NCI-H1694 (cell line): Measurements from ENCODE around the gene CLEC2B.
"Not testable (repeated sequence)": the region's sequence is repeated elsewhere in the genome, so short reads cannot be mapped to it uniquely, and the experiment has no call there.

ENCODE experiments used
- DNase-seq: peaks from one replicate; lab custom pipeline; 2025; lab: John Stamatoyannopoulos, UW

The CLEC2B gene

GRCh38 chr12:9869307-9870161 is at the start of gene CLEC2B:
Gene CLEC2B (minus strand): TSS chr12:9869354.
- DNase-seq = no peak

DNA sequence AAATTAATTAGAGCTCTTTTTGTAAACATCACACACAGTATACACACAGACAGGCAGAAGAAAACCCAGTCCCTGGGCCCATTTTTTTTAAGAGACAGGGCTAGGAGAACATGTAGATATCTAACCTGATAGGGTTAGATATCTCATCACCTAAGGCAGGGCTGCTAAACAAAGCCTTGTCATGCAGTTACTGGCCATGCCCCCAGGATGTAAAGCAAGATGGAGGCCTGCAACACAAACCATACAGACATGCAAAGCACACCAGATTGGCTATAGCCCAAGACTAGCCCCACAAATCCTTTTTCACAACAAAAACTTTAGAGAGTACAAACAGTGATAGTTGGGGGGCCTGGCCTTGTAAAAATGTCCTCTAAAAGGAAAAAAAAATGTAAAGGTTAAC is 42.6 kb upstream of the CLEC2B start:
- DNase-seq = no peak

GRCh38 chr12:9910716-9911421 is 41.7 kb upstream of the CLEC2B start:
- DNase-seq = no peak

GRCh38 chr12:9909724-9910123 is 40.6 kb upstream of the CLEC2B start:
- no peak for DNase-seq

DNA sequence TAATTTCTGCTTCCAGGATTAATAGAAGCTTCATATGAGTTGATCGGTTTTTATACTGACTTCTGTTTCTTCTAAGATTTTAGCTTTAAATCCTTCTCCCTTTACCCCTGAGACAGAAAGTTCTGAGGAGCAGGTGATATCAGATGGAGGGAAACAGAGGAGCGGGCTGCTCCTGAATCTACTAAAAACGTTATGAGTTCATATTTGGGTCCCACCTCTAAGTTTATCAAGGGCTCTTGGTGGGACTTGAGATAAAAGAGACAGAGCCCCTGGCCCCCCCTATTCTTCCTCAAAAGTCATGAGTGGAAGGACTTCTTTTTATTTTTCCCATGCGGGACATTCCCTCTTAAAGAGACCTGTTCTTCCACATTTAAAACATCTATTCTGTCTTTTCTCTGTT is 39.2 kb upstream of the CLEC2B start:
- DNase-seq = no peak

DNA sequence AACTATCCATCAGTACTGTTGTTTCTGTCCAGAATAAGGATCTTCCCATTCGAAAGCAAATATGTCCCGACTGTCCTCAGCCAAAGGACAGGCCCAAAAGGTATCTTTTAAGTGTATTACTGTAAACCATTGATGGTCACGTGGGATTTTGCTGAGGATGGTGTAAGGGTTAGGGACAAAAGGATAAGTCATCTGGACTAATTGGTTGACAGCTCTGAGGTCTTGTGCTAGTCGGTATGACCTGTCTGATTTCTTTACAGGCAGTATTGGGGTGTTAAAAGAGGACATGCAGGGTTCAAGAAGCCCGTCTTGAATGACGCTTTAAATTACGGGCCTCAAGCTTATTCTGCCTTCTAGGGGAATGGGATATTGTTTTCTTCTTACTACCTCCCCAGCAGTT is 38.6 kb upstream of the CLEC2B start:
- DNase-seq = no peak

DNA sequence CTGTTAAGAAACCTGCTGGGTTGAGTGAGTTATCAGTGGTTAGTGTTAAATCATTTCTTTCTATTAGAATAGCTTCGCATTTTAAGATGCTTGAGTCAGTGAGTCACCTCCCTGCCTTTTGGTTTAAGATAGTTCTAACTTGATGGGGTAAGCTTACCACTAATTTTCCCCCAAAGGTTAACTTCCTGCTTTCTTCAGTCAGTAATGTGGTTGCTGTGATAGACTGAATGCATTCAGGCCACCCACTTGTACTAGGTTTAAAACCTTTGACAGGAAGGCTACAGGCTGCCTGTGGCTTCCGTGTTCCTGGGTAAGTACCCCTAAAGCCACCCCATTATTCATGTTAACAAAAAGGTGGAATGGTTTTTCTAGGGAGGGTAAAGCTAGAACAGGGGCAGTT is 37.7 kb upstream of the CLEC2B start:
- DNase-seq = no peak

DNA sequence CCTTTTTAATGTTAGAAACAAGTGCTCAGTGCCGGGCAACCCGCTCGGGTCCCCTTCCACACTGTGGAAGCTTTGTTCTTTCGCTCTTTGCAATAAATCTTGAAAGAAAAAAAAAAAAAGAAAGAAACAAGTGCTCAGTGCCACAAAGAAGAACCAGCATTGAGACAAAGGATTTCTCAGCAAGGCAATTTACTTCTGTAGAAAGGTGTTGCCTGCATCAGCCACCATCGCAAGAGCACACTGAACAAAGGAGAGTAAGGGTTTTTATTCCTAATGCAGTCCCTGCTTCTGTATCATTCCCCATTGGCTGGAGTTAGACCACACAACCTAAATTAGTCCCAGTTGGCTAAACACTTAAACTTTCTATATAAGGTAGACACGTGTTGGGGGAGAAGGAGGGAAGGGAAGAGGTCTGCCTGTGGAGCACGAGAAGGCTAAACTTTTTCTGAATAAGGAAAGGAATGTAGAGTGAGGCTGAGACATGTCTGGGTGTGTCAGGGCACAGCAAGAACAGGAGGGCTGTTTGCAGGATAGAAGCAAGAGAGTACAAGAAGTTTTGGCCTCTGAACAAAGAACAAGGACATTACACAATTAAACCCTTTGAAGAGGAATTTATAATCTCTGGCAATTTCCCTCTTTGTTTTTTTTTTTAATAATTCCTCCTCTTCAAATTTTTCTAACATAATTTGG is 33.5 kb upstream of the CLEC2B start:
- DNase-seq = no peak

DNA sequence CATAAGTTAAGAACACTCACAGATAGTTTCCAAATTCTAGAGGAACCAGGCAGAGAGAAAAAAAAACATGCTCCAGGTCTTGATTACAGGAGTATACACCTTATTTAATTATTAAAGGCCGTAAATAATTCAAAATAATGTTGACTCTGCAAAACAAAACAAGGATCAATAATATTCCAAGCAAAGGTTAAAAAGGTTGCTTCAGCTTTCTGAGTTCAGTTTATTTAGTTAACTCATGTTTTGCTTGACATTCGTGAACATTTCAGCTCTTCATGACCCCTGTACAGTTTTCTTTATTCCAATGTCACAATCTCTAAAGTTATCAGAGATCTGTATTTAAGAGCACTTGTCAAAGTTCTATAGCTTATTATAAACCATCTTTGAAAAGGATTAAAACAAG is 31.8 kb upstream of the CLEC2B start:
- DNase-seq = no peak

GRCh38 chr12:9899209-9899608 is 30.1 kb upstream of the CLEC2B start:
- no peak for DNase-seq

DNA sequence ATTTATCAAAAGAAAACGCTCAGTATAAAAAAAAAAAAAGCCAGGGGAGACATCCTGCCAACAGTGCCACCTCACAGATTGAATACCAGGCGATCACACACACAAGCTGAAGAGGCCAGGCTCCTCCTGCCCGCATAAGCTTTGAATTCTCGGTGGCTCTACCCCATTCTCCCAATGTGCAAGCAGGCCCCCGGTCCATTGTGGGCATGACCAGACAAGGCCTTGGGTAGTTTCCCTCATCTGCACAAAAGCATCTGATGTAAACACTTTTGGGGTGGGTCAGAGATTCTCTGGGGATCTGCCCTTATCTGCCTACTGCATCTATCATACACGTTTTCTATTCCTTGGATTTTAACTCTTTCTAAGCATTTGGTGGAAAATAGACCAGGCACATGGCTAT is 28.4 kb upstream of the CLEC2B start:
- DNase-seq = no peak

DNA sequence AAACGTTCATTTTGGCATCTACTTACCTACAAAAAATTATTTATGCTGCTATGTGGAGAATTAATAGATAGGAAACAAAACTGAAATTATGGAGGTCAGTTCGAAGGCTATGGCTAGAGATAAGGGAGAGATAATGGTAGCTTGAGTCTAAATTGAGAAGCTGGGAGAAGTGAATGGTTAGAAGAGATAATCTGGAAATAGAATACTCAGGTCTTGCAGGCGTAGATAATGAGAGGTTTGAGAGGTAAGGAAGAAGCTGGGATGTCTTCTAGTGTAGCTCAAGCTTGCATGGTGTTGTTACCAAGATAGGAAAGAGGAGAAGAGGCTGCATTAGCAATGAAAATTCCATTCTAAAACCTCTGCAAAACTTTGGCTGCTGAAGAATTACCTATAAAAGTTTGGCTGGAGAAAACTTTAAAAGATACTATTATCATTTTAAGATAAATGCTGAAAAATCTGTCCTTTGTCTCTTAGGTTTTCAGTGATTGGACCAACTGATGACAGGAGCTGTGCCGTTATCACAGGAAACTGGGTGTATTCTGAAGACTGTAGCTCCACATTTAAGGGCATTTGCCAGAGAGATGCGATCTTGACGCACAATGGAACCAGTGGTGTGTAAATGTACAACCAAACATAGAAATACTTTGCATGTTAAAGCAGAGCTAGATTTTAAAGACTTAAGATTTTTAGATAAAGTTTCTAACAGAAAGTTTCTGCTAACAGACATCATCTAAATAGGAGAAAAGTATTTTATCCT is 26.2 kb upstream of the CLEC2B start:
- DNase-seq = no peak

- DNase-seq = no peak
Observed at GRCh38 chr12:9888665-9889273, 19.6 kb upstream of the CLEC2B start.

- DNase-seq = no peak
Observed at GRCh38 chr12:9883175-9883574, 14.0 kb upstream of the CLEC2B start.

DNA sequence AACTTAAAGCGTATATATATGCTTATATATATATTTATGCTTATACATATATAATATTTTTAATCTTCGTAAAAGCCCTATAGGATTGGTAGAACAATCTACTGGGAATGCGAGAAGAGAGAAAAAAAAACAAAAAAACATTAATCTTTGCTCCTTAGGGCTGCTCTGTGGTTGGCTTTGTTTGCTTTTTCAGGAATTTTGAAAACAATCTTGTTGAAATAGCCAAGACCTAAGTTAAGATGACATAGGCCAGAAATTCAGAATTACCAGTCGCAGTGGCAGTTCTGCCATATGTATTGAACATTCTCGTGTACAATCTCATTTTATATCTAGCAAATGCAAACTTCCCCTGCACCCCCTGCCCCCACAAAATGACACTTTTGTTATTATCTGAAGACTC is 12.8 kb upstream of the CLEC2B start:
- no peak for DNase-seq

- DNase-seq = no peak
Observed at GRCh38 chr12:9881246-9881645, 12.1 kb upstream of the CLEC2B start, which contains the start of gene KLRF2. Gene KLRF2 (plus strand): TSS chr12:9881489. CDS start chr12:9881596, 107 bp downstream.

DNA sequence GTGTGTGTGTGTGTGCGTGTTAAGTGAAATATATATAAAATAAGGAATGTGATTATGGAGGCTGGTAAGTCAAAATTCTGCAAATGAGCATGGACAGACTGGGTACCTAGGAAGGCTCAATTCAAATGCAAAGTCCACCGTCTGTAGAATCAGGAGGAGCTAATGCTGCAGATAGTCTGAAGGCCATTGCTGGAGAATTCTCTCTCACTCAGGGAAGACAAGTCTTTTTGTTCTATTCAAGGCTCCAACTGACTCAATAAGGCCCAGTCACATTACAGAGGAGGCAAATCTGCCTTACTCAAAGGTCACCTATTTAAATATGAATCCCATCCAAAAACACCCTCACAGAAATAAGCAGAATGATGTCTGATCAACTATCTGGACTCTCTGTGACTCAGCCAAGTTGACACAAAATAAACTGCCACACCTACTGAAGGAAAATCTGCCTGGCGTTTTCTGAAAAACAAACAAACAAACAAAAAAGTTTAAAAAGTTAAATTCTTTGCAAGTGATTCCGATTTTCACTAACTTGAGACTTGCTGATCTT is 11.5 kb upstream of the CLEC2B start:
- DNase-seq = no peak

- not testable (repeated sequence) for DNase-seq
Observed at GRCh38 chr12:9876120-9876519, 7.0 kb upstream of the CLEC2B start.

DNA sequence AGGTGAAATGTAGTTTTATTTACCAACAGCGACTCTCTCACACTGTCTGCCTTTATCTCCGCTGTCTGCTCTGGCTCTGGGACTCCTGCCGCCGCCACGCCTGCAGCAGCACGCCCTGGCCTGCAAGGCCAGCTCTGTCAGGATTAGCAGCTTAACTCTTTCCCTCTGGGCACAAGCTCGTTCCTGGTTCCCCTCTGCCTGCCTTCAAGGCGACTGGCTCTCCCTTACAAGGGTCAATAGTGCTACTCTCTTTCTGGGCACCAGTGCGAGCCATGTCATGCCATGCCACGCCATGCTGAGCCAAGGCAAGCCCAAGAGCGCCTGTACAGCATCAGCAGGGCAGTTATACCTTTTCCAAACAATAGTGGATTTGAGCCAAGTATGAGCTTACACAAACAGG is 3.6 kb upstream of the CLEC2B start:
- no peak for DNase-seq

GRCh38 chr12:9872162-9872561 is 3.0 kb upstream of the CLEC2B start:
- DNase-seq = no peak

- no peak for DNase-seq
Observed at GRCh38 chr12:9870286-9870866, 1.2 kb upstream of the CLEC2B start.
